ENCODE data around the gene TPRG1.

TPRG1 gene

DNA sequence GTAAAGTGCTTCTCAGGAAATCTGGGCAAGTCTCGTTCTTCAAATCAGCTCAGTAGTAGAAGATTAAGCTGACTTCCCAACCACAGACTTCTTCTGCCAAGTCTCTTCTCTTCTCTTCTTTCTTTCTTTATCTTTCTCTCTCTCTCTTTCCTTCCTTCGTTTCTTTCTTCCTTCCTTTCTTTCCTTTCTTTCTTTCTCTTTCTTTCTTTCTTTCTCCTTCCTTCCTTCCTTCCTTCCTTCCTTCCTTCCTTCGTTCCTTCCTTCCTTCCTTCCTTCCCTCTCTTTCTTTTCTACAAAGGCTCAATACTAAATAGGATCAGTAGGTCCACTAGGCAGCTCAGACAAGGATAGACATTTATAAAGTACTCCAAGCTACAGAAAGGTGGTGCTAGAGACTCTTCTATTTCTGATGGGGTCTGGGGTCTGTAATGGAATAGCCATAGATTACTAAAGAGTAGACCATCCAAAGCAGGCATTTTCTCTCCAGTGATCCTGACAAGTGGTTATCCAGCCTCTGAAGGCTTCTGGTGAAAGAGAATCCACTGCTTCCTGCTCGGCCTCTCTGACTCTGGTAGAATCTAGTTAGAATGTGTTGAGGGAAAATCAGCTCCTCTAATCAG lies 100.8 kb downstream of the TPRG1 start:
- H3K9me3 ChIP-seq (ENCODE audit: control insufficient read depth, insufficient read depth, low read length): no peaks in the 10 kb centered on the region
- H3K27me3 ChIP-seq (ENCODE audit: control insufficient read depth, insufficient read depth, low read length): no peaks in the 10 kb centered on the region
- no peak overlapping the region for H3K9ac ChIP-seq (ENCODE audit: low read depth, low read length)
- H3K36me3 ChIP-seq (ENCODE audit: control insufficient read depth, insufficient read depth, low read length): no peaks in the 10 kb centered on the region
- H3K4me3 ChIP-seq (ENCODE audit: low read depth, low read length): no peak overlapping the region
- H3K4me1 ChIP-seq (ENCODE audit: control insufficient read depth, insufficient read depth, low read length): no peaks in the 10 kb centered on the region

DNA sequence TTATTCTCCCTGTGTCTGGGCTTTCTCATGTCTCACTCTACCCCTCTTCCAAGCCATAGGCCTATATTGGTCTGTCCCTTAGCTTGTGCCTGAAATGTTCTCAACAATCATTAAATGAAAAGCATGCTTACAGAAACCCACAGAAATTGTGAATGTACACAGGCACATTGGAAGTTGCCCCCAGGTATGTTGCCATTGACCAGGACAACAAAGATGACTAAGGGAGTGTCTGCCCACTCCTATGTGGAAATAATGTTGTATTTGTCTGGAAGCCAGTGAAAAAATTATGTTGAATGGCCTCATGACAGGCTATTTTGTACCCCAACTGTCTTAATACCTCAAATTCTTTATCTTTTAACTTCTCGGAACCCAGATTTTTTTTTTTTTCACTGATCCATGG lies 102.0 kb downstream of the TPRG1 start:
- no peak overlapping the region for H3K4me3 ChIP-seq (ENCODE audit: low read depth, low read length)
- no peak overlapping the region for H3K9ac ChIP-seq (ENCODE audit: low read depth, low read length)
- no peaks in the 10 kb centered on the region for H3K9me3 ChIP-seq (ENCODE audit: control insufficient read depth, insufficient read depth, low read length)
- H3K36me3 ChIP-seq (ENCODE audit: control insufficient read depth, insufficient read depth, low read length): no peaks in the 10 kb centered on the region
- H3K4me1 ChIP-seq (ENCODE audit: control insufficient read depth, insufficient read depth, low read length): no peaks in the 10 kb centered on the region
- no peaks in the 10 kb centered on the region for H3K27me3 ChIP-seq (ENCODE audit: control insufficient read depth, insufficient read depth, low read length)

- H3K27me3 ChIP-seq (ENCODE audit: control insufficient read depth, insufficient read depth, low read length): no peaks in the 10 kb centered on the region
- H3K36me3 ChIP-seq (ENCODE audit: control insufficient read depth, insufficient read depth, low read length): no peaks in the 10 kb centered on the region
- H3K9ac ChIP-seq (ENCODE audit: low read depth, low read length): no peak overlapping the region
- H3K4me1 ChIP-seq (ENCODE audit: control insufficient read depth, insufficient read depth, low read length): no peaks in the 10 kb centered on the region
- no peaks in the 10 kb centered on the region for H3K9me3 ChIP-seq (ENCODE audit: control insufficient read depth, insufficient read depth, low read length)
- no peak overlapping the region for H3K4me3 ChIP-seq (ENCODE audit: low read depth, low read length)
Observed at GRCh38 chr3:189275182-189275581, 103.4 kb downstream of the TPRG1 start.

- no peaks in the 10 kb centered on the region for H3K36me3 ChIP-seq (ENCODE audit: control insufficient read depth, insufficient read depth, low read length)
- no peak overlapping the region for H3K4me3 ChIP-seq (ENCODE audit: low read depth, low read length)
- no peaks in the 10 kb centered on the region for H3K9me3 ChIP-seq (ENCODE audit: control insufficient read depth, insufficient read depth, low read length)
- H3K27me3 ChIP-seq (ENCODE audit: control insufficient read depth, insufficient read depth, low read length): no peaks in the 10 kb centered on the region
- no peak overlapping the region for H3K9ac ChIP-seq (ENCODE audit: low read depth, low read length)
- no peaks in the 10 kb centered on the region for H3K4me1 ChIP-seq (ENCODE audit: control insufficient read depth, insufficient read depth, low read length)
Observed at GRCh38 chr3:189275852-189276251, 104.1 kb downstream of the TPRG1 start.

GRCh38 chr3:189276444-189277219 lies 104.9 kb downstream of the TPRG1 start:
- no peaks in the 10 kb centered on the region for H3K27me3 ChIP-seq (ENCODE audit: control insufficient read depth, insufficient read depth, low read length)
- H3K36me3 ChIP-seq (ENCODE audit: control insufficient read depth, insufficient read depth, low read length): no peaks in the 10 kb centered on the region
- no peaks in the 10 kb centered on the region for H3K4me1 ChIP-seq (ENCODE audit: control insufficient read depth, insufficient read depth, low read length)
- H3K4me3 ChIP-seq (ENCODE audit: low read depth, low read length): no peak overlapping the region
- H3K9me3 ChIP-seq (ENCODE audit: control insufficient read depth, insufficient read depth, low read length): no peaks in the 10 kb centered on the region
- H3K9ac ChIP-seq (ENCODE audit: low read depth, low read length): no peak overlapping the region

DNA sequence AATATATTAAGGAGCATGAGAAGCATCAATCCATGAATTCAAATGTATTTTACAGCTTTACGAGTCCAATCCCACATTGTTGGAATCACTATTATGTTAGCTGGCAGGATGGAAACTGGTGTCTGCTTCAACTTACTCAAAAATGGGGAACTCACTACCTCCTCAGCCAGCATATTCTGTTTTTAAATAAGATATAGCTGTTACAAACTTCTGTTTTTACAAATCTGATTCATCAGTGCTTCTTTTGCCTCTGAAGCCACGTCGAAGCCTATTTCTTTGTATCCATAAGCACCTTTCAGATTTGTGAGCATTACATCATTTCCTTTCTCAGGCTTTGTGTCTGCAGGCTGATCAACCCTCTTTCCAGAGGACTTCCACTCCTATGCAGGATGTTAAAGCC lies 105.9 kb downstream of the TPRG1 start:
- Histone ChIP-seq H3K4me1 (ENCODE audit: control insufficient read depth, insufficient read depth, low read length) (no peaks in the 10 kb centered on the region), H3K27me3 (ENCODE audit: control insufficient read depth, insufficient read depth, low read length) (no peaks in the 10 kb centered on the region), H3K4me3 (ENCODE audit: low read depth, low read length) (no peak overlapping the region)

DNA sequence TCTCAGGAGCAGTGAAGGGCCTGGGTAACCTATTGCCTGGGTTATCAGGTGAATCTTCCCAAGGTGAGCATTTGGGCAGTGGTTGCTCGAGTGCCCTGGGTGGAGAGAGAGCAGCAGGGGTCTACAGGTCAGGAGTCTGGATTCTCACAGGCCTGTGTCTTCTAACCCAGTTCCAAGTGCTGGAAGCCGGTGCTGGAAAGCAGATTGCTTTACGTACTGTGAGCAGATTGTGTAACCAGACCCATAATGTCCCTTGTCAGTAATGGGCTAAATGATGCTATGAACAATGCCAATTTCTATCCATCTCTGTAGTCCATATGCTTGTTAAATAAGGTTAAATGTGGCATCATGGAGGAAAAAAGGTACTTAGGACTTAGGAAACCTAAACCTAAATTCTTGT lies 106.5 kb downstream of the TPRG1 start:
- no peak overlapping the region for H3K9ac ChIP-seq (ENCODE audit: low read depth, low read length)
- no peaks in the 10 kb centered on the region for H3K9me3 ChIP-seq (ENCODE audit: control insufficient read depth, insufficient read depth, low read length)
- no peaks in the 10 kb centered on the region for H3K27me3 ChIP-seq (ENCODE audit: control insufficient read depth, insufficient read depth, low read length)
- no peaks in the 10 kb centered on the region for H3K4me1 ChIP-seq (ENCODE audit: control insufficient read depth, insufficient read depth, low read length)
- no peaks in the 10 kb centered on the region for H3K36me3 ChIP-seq (ENCODE audit: control insufficient read depth, insufficient read depth, low read length)
- no peak overlapping the region for H3K4me3 ChIP-seq (ENCODE audit: low read depth, low read length)

More for the DNA sequence above, 105.9 kb downstream of the TPRG1 start:
- H3K9ac ChIP-seq (ENCODE audit: low read depth, low read length): no peak overlapping the region
- H3K9me3 ChIP-seq (ENCODE audit: control insufficient read depth, insufficient read depth, low read length): no peaks in the 10 kb centered on the region
- H3K36me3 ChIP-seq (ENCODE audit: control insufficient read depth, insufficient read depth, low read length): no peaks in the 10 kb centered on the region

DNA sequence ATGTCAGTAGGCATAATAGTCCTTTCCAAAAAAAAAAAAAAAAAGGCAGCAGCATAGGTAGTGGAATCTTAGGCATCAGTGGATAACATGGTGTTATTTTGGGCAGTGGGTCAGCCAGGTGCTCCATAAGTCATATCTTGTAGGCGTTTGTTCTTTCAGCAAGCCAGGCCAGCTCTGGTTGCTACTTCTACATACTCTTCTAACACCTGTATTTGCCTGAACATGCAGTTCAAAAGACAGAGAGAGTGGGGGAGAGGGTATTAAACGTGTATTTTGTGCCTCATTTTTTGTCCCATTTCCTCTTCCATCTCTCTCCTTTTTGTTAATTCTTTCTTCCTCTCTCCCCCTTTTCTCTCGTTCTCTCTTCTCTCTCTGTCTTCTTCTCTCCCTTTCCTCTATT lies 110.4 kb downstream of the TPRG1 start:
- H3K36me3 ChIP-seq (ENCODE audit: control insufficient read depth, insufficient read depth, low read length): no peaks in the 10 kb centered on the region
- H3K9ac ChIP-seq (ENCODE audit: low read depth, low read length): no peak overlapping the region

GRCh38 chr3:189282741-189283140 lies 111.0 kb downstream of the TPRG1 start:
- Histone ChIP-seq H3K9ac (ENCODE audit: low read depth, low read length) (no peak overlapping the region), H3K9me3 (ENCODE audit: control insufficient read depth, insufficient read depth, low read length) (no peaks in the 10 kb centered on the region), H3K4me3 (ENCODE audit: low read depth, low read length) (no peak overlapping the region), H3K4me1 (ENCODE audit: control insufficient read depth, insufficient read depth, low read length) (no peaks in the 10 kb centered on the region), H3K36me3 (ENCODE audit: control insufficient read depth, insufficient read depth, low read length) (no peaks in the 10 kb centered on the region), H3K27me3 (ENCODE audit: control insufficient read depth, insufficient read depth, low read length) (no peaks in the 10 kb centered on the region)

More for the DNA sequence above, 110.4 kb downstream of the TPRG1 start:
- no peaks in the 10 kb centered on the region for H3K9me3 ChIP-seq (ENCODE audit: control insufficient read depth, insufficient read depth, low read length)
- no peak overlapping the region for H3K4me3 ChIP-seq (ENCODE audit: low read depth, low read length)
- no peaks in the 10 kb centered on the region for H3K27me3 ChIP-seq (ENCODE audit: control insufficient read depth, insufficient read depth, low read length)
- H3K4me1 ChIP-seq (ENCODE audit: control insufficient read depth, insufficient read depth, low read length): no peaks in the 10 kb centered on the region

DNA sequence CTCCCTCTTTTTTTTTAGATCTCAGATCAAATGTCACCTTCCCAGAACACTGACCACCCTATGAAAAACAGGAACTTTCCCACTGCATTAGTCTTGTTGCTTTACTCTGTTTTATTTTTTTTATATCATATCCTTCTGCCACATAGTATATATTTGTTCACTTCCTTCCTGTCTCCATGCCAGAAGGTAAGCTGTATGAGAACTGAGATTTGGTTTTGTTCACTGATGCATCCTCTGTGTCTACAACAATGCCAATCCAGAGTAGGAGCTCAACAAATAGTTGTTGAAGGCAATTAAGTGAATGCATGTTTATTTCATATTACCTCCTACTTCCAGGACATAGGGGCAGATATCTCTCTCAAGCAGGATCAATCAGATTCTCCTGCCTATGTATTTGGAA lies 114.4 kb downstream of the TPRG1 start:
- Histone ChIP-seq H3K4me3 (ENCODE audit: low read depth, low read length) (no peak overlapping the region), H3K36me3 (ENCODE audit: control insufficient read depth, insufficient read depth, low read length) (no peaks in the 10 kb centered on the region), H3K4me1 (ENCODE audit: control insufficient read depth, insufficient read depth, low read length) (no peaks in the 10 kb centered on the region), H3K9me3 (ENCODE audit: control insufficient read depth, insufficient read depth, low read length) (no peaks in the 10 kb centered on the region), H3K27me3 (ENCODE audit: control insufficient read depth, insufficient read depth, low read length) (no peaks in the 10 kb centered on the region), H3K9ac (ENCODE audit: low read depth, low read length) (no peak overlapping the region)

- H3K9ac ChIP-seq (ENCODE audit: low read depth, low read length): no peak overlapping the region
- H3K4me1 ChIP-seq (ENCODE audit: control insufficient read depth, insufficient read depth, low read length): no peaks in the 10 kb centered on the region
- no peaks in the 10 kb centered on the region for H3K36me3 ChIP-seq (ENCODE audit: control insufficient read depth, insufficient read depth, low read length)
- no peaks in the 10 kb centered on the region for H3K27me3 ChIP-seq (ENCODE audit: control insufficient read depth, insufficient read depth, low read length)
- no peak overlapping the region for H3K4me3 ChIP-seq (ENCODE audit: low read depth, low read length)
- no peaks in the 10 kb centered on the region for H3K9me3 ChIP-seq (ENCODE audit: control insufficient read depth, insufficient read depth, low read length)
Observed at GRCh38 chr3:189286916-189287315, 115.1 kb downstream of the TPRG1 start.
